CMK (cell line): ENCODE data around the gene CFB.
"Not testable (repeated sequence)": the region's sequence is repeated elsewhere in the genome, so short reads cannot be mapped to it uniquely, and the experiment has no call there.

ENCODE experiments used
- DNase-seq: peaks from one replicate; pipeline ENCODE4 v3.0.0-alpha.2; 2010; ENCODE audit warnings: low read depth

The CFB gene

GRCh38 chr6:31915351-31915750 lies 30.5 kb upstream of the CFB start:
- no peak for DNase-seq

GRCh38 chr6:31915756-31916155 lies 30.1 kb upstream of the CFB start:
- DNase-seq, result no peak

GRCh38 chr6:31918069-31918720 lies 27.7 kb upstream of the CFB start:
- DNase-seq, result no peak

GRCh38 chr6:31919624-31920303 lies 26.1 kb upstream of the CFB start:
- no peak for DNase-seq

GRCh38 chr6:31920811-31921210 lies 25.1 kb upstream of the CFB start:
- DNase-seq, result no peak

GRCh38 chr6:31922942-31923341 lies 23.0 kb upstream of the CFB start:
- DNase-seq, result no peak

- no peak for DNase-seq
Observed at GRCh38 chr6:31927242-31927862, 18.5 kb upstream of the CFB start, which contains the start of gene C2. TSS of gene C2 (plus strand) at chr6:31927717. CDS start at chr6:31927753, 36 bp downstream.

- no peak for DNase-seq
Observed at GRCh38 chr6:31927863-31928671, 17.8 kb upstream of the CFB start.

GRCh38 chr6:31928672-31928939 lies 17.3 kb upstream of the CFB start:
- DNase-seq, result no peak

GRCh38 chr6:31930962-31931361 lies 14.9 kb upstream of the CFB start:
- no peak for DNase-seq

- DNase-seq, result not testable (repeated sequence)
Observed at GRCh38 chr6:31932137-31932536, 13.8 kb upstream of the CFB start.

- no peak for DNase-seq
Observed at GRCh38 chr6:31933537-31933936, 12.4 kb upstream of the CFB start.

- no peak for DNase-seq
Observed at GRCh38 chr6:31935021-31935420, 10.9 kb upstream of the CFB start.

GRCh38 chr6:31935823-31936222 lies 10.1 kb upstream of the CFB start:
- DNase-seq, result no peak

GRCh38 chr6:31940256-31940664 lies 5.6 kb upstream of the CFB start:
- DNase-seq, result no peak

- DNase-seq, result no peak
Observed at GRCh38 chr6:31943742-31944141, 2.2 kb upstream of the CFB start.

GRCh38 chr6:31945154-31945506 lies 765 bp upstream of the CFB start:
- DNase-seq, result no peak

- DNase-seq, result no peak
Observed at GRCh38 chr6:31946370-31946885, 533 bp downstream of the CFB start.

- DNase-seq, result no peak
Observed at GRCh38 chr6:31947070-31947675, 1.3 kb downstream of the CFB start.

GRCh38 chr6:31947864-31948263 lies 2.0 kb downstream of the CFB start:
- DNase-seq, result no peak

- DNase-seq, result no peak
Observed at GRCh38 chr6:31948306-31948705, 2.4 kb downstream of the CFB start.

- DNase-seq, result no peak
Observed at GRCh38 chr6:31948753-31949413, 3.0 kb downstream of the CFB start.
